Thyroid gland (tissue), 4 donors: ENCODE data around the gene ARMC9.

Experiments
- POLR2A ChIP-seq, 2 donors: fragments of 450-650 bp; IDR thresholded peaks; one replicate each; pipeline ENCODE4 v1.6.1; 2017; ENCODE audit warnings: antibody characterized with exemption in 2 of 2, mild to moderate bottlenecking in 2 of 2, moderate library complexity in 1 of 2
- TF ChIP-seq, protein P1 (sequence below), 6 experiments: fragments of 200-600 bp in 3 of 6; fragments of 450-650 bp in 3 of 6; sonication (generic) in 3 of 6; IDR thresholded peaks; one replicate each; pipeline ENCODE4 v1.5.1; 2016 to 2019; ENCODE audit warnings: antibody characterized with exemption in 6 of 6, mild to moderate bottlenecking in 2 of 6, inconsistent platforms in 1 of 6, moderate library complexity in 1 of 6

GRCh38 chr2:231308219-231308618 is 109.8 kb downstream of the ARMC9 start:
- TF ChIP-seq, protein P1, sequence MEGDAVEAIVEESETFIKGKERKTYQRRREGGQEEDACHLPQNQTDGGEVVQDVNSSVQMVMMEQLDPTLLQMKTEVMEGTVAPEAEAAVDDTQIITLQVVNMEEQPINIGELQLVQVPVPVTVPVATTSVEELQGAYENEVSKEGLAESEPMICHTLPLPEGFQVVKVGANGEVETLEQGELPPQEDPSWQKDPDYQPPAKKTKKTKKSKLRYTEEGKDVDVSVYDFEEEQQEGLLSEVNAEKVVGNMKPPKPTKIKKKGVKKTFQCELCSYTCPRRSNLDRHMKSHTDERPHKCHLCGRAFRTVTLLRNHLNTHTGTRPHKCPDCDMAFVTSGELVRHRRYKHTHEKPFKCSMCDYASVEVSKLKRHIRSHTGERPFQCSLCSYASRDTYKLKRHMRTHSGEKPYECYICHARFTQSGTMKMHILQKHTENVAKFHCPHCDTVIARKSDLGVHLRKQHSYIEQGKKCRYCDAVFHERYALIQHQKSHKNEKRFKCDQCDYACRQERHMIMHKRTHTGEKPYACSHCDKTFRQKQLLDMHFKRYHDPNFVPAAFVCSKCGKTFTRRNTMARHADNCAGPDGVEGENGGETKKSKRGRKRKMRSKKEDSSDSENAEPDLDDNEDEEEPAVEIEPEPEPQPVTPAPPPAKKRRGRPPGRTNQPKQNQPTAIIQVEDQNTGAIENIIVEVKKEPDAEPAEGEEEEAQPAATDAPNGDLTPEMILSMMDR (IDR thresholded peaks at IDR 0.05) = no peak
- no peak for TF ChIP-seq POLR2A (IDR thresholded peaks at IDR 0.05)
